Epithelial cell of esophagus (primary cell): ENCODE measurements around the gene KYAT1.
A peak's percentile ranks its signal among the peaks of the same experiment; 100 is the strongest.

Experiments
- DNase-seq: peaks from one replicate; pipeline ENCODE4 v3.0.0; 2010; ENCODE audit warnings: low read depth
- H3K4me3 ChIP-seq: 2 replicates; pipeline ENCODE4 v1.5.1; 2011; ENCODE audit warnings: mild to moderate bottlenecking, low read length, control low read depth
- CTCF ChIP-seq: IDR thresholded peaks from 2 replicates; pipeline ENCODE4 v1.5.1; 2011; ENCODE audit warnings: low read depth, mild to moderate bottlenecking, low read length, control low read depth, inconsistent platforms; ENCODE audit not compliant: insufficient read depth; ENCODE audit errors: missing control alignments

Gene KYAT1

GRCh38 chr9:128828719-128829452 is 52.9 kb downstream of the KYAT1 start:
- DNase-seq: no peak
- TF ChIP-seq CTCF: no peak
- H3K4me3 ChIP-seq: peak overlapping the region; percentile 81

GRCh38 chr9:128828267-128828666 is 53.5 kb downstream of the KYAT1 start:
- DNase-seq: no peak
- no peak for TF ChIP-seq CTCF
- H3K4me3 ChIP-seq: no peak overlapping the region

- no peak for DNase-seq
- TF ChIP-seq CTCF: no peak
- H3K4me3 ChIP-seq: no peak overlapping the region
Measured at GRCh38 chr9:128825923-128826700, 55.6 kb downstream of the KYAT1 start.

- no peak for TF ChIP-seq CTCF
- no peak for DNase-seq
- H3K4me3 ChIP-seq: no peak overlapping the region
Measured at GRCh38 chr9:128824911-128825310, 56.8 kb downstream of the KYAT1 start.

- TF ChIP-seq CTCF: no peak
- no peak overlapping the region for H3K4me3 ChIP-seq
- no peak for DNase-seq
Measured at GRCh38 chr9:128823903-128824406, 57.8 kb downstream of the KYAT1 start.

- no peak for TF ChIP-seq CTCF
- H3K4me3 ChIP-seq: no peak overlapping the region
- no peak for DNase-seq
Measured at GRCh38 chr9:128823362-128823902, 58.3 kb downstream of the KYAT1 start.
